Purkinje cell (primary cell): Measurements from ENCODE around the gene EXOC5. TPM values are rescaled to one million over a fixed set of nuclear protein-coding genes. Genes with fewer than 3 reads are reported as not detected.

ENCODE experiments used
- polyA plus RNA-seq: library from polyadenylated mRNA; unstranded; fragments of >200 nt; fragmentation: Nextera tagmentation; gene quantifications from 2 replicates; pipeline ENCODE4 v1.2.1, GENCODE V29; 2014

The EXOC5 gene
- 59.1 and 62.2 TPM in 2 replicates for polyA plus RNA-seq

GRCh38 chr14:57268161-57269069 is at the start of gene EXOC5, which contains the start of gene AP5M1:
Gene EXOC5 (minus strand): TSS chr14:57268905. CDS start chr14:57268648, 257 bp downstream.
Gene AP5M1 (plus strand): TSS chr14:57268971. CDS start chr14:57269315, 344 bp downstream.

Other genes with a start within 250 kb of the EXOC5 start
- gene AP5M1, start 66 bp upstream of the EXOC5 start, polyA plus RNA-seq: 75.7 and 81.2 TPM in 2 replicates
- 25.7 and 34.8 TPM in 2 replicates for gene NAA30, start 121.7 kb upstream of the EXOC5 start, polyA plus RNA-seq
- 1.4 TPM in 1 of 2 replicates, not detected in the other for gene CCDC198, start 225.0 kb upstream of the EXOC5 start, polyA plus RNA-seq